ENCODE results near the gene ATP5F1D.
"Not testable (repeated sequence)": the region's sequence is repeated elsewhere in the genome, so short reads cannot be mapped to it uniquely, and the experiment has no call there.

The ATP5F1D gene

GRCh38 chr19:1241417-1242095, at the start of gene ATP5F1D:
Gene ATP5F1D, plus strand, starts transcription at chr19:1241751. Its CDS starts 100 bp downstream, at chr19:1241851.
- in situ Hi-C loops (cut with MboI; ENCODE audit: low sequenced_read_pairs): loop anchor here (10.0 kb wide), 1 partner anchor 317 kb away; the partner anchor contains the start of gene ARID3A
- Histone ChIP-seq H3K36me3 (replicated peaks) (peaks cover 21% of the 10 kb centered on the region), H3K9me3 (no peaks in the 10 kb centered on the region), H3K27me3 (ENCODE audit: low read depth) (no peaks in the 10 kb centered on the region), H3K4me3 (peak within 1 kb of the TSS; percentile 56), H3K4me1 (peaks cover 27% of the 10 kb centered on the region)
- peak; percentile 95 for DNase-seq (ENCODE audit: low spot score in 2 of 2)

GRCh38 chr19:1199531-1199930, 42.0 kb upstream of the ATP5F1D start:
- Histone ChIP-seq H3K4me1 (no peaks in the 10 kb centered on the region), H3K36me3 (replicated peaks) (no peaks in the 10 kb centered on the region), H3K9me3 (no peaks in the 10 kb centered on the region), H3K4me3 (no peak overlapping the region), H3K27me3 (ENCODE audit: low read depth) (no peaks in the 10 kb centered on the region)
- in situ Hi-C loops (cut with MboI; ENCODE audit: low sequenced_read_pairs): no loop called here
- DNase-seq (ENCODE audit: low spot score in 2 of 2): no peak

GRCh38 chr19:1200614-1201013, 40.9 kb upstream of the ATP5F1D start:
- not testable (repeated sequence) for H3K4me3 ChIP-seq; H3K9me3 ChIP-seq; H3K4me1 ChIP-seq; H3K27me3 ChIP-seq (ENCODE audit: low read depth); DNase-seq (ENCODE audit: low spot score in 2 of 2); H3K36me3 ChIP-seq (replicated peaks)
- in situ Hi-C loops (cut with MboI; ENCODE audit: low sequenced_read_pairs): loop anchor here (5.0 kb wide), 1 partner anchor 93 kb away; no protein-coding TSS in a partner anchor

- peak; percentile 95 to 99 for DNase-seq (ENCODE audit: low spot score in 2 of 2)
- in situ Hi-C loops (cut with MboI; ENCODE audit: low sequenced_read_pairs): no loop called here
- peaks cover 3% of the 10 kb centered on the region for H3K4me1 ChIP-seq
- H3K36me3 ChIP-seq (replicated peaks): peaks cover 24% of the 10 kb centered on the region
- peak within 1 kb of the TSS; percentile 72 for H3K4me3 ChIP-seq
- no peaks in the 10 kb centered on the region for H3K9me3 ChIP-seq
- no peaks in the 10 kb centered on the region for H3K27me3 ChIP-seq (ENCODE audit: low read depth)
These were observed 36.1 kb upstream of the ATP5F1D start, which contains the start of gene STK11 for GRCh38 chr19:1205114-1206099. Gene STK11, plus strand, starts transcription at chr19:1205778. Its CDS starts 1,136 bp downstream, at chr19:1206914.

GRCh38 chr19:1206150-1206863, 35.2 kb upstream of the ATP5F1D start:
- H3K4me1 ChIP-seq: peaks cover 3% of the 10 kb centered on the region
- peak overlapping the region; percentile 72 for H3K4me3 ChIP-seq
- no peaks in the 10 kb centered on the region for H3K27me3 ChIP-seq (ENCODE audit: low read depth)
- peaks cover 30% of the 10 kb centered on the region for H3K36me3 ChIP-seq (replicated peaks)
- in situ Hi-C loops (cut with MboI; ENCODE audit: low sequenced_read_pairs): no loop called here
- DNase-seq (ENCODE audit: low spot score in 2 of 2): no peak
- no peaks in the 10 kb centered on the region for H3K9me3 ChIP-seq

- Histone ChIP-seq H3K4me3 (peak overlapping the region; percentile 72), H3K36me3 (replicated peaks) (peaks cover 30% of the 10 kb centered on the region), H3K4me1 (peaks cover 3% of the 10 kb centered on the region), H3K9me3 (no peaks in the 10 kb centered on the region), H3K27me3 (ENCODE audit: low read depth) (no peaks in the 10 kb centered on the region)
- DNase-seq (ENCODE audit: low spot score in 2 of 2): no peak
- in situ Hi-C loops (cut with MboI; ENCODE audit: low sequenced_read_pairs): no loop called here
These were observed 34.6 kb upstream of the ATP5F1D start for GRCh38 chr19:1206864-1207450.

GRCh38 chr19:1208830-1209229, 32.7 kb upstream of the ATP5F1D start:
- H3K27me3 ChIP-seq (ENCODE audit: low read depth); in situ Hi-C loops (cut with MboI; ENCODE audit: low sequenced_read_pairs); DNase-seq (ENCODE audit: low spot score in 2 of 2); H3K9me3 ChIP-seq; H3K4me1 ChIP-seq; H3K4me3 ChIP-seq: not testable (repeated sequence)
- peaks cover 38% of the 10 kb centered on the region for H3K36me3 ChIP-seq (replicated peaks)

GRCh38 chr19:1210227-1210538, 31.4 kb upstream of the ATP5F1D start:
- Histone ChIP-seq H3K36me3 (replicated peaks) (peaks cover 38% of the 10 kb centered on the region), H3K27me3 (ENCODE audit: low read depth) (no peaks in the 10 kb centered on the region), H3K9me3 (no peaks in the 10 kb centered on the region), H3K4me1 (peaks cover under 1% of the 10 kb centered on the region), H3K4me3 (no peak overlapping the region)
- DNase-seq (ENCODE audit: low spot score in 2 of 2): peak in 1 of 2 experiments; percentile 14
- in situ Hi-C loops (cut with MboI; ENCODE audit: low sequenced_read_pairs): no loop called here

- no peaks in the 10 kb centered on the region for H3K27me3 ChIP-seq (ENCODE audit: low read depth)
- peak in 1 of 2 experiments; percentile 56 for DNase-seq (ENCODE audit: low spot score in 2 of 2)
- in situ Hi-C loops (cut with MboI; ENCODE audit: low sequenced_read_pairs): no loop called here
- H3K4me1 ChIP-seq: no peaks in the 10 kb centered on the region
- H3K4me3 ChIP-seq: no peak overlapping the region
- peaks cover 38% of the 10 kb centered on the region for H3K36me3 ChIP-seq (replicated peaks)
- H3K9me3 ChIP-seq: no peaks in the 10 kb centered on the region
These were observed 29.9 kb upstream of the ATP5F1D start for GRCh38 chr19:1211494-1212234.

- DNase-seq (ENCODE audit: low spot score in 2 of 2): no peak
- no peak overlapping the region for H3K4me3 ChIP-seq
- in situ Hi-C loops (cut with MboI; ENCODE audit: low sequenced_read_pairs): no loop called here
- no peaks in the 10 kb centered on the region for H3K9me3 ChIP-seq
- no peaks in the 10 kb centered on the region for H3K4me1 ChIP-seq
- H3K27me3 ChIP-seq (ENCODE audit: low read depth): no peaks in the 10 kb centered on the region
- H3K36me3 ChIP-seq (replicated peaks): peaks cover 34% of the 10 kb centered on the region
These were observed 27.9 kb upstream of the ATP5F1D start for GRCh38 chr19:1213391-1214286.

GRCh38 chr19:1214299-1214861, 27.2 kb upstream of the ATP5F1D start:
- H3K27me3 ChIP-seq (ENCODE audit: low read depth): no peaks in the 10 kb centered on the region
- H3K9me3 ChIP-seq: no peaks in the 10 kb centered on the region
- H3K4me3 ChIP-seq: no peak overlapping the region
- in situ Hi-C loops (cut with MboI; ENCODE audit: low sequenced_read_pairs): no loop called here
- DNase-seq (ENCODE audit: low spot score in 2 of 2): no peak
- no peaks in the 10 kb centered on the region for H3K4me1 ChIP-seq
- peaks cover 28% of the 10 kb centered on the region for H3K36me3 ChIP-seq (replicated peaks)
